Karpas-422 (cell line): ENCODE measurements around the gene FAM83G. TPM values are rescaled to one million over a fixed set of nuclear protein-coding genes. Genes with fewer than 3 reads are reported as not detected.

Source experiments
- DNase-seq: peaks from one replicate; pipeline ENCODE4 v3.0.0-alpha.2; 2015
- H2AFZ ChIP-seq: fragments of 200-600 bp; sonication (generic); 2 replicates; pipeline ENCODE4 v1.6.1; 2014; ENCODE audit warnings: antibody characterized with exemption, low read length, mixed read lengths
- H3K27ac ChIP-seq: fragments of 200-600 bp; sonication (generic); 2 replicates; pipeline ENCODE4 v1.5.1; 2014; ENCODE audit warnings: mild to moderate bottlenecking, low read length, moderate library complexity
- H3K27me3 ChIP-seq: fragments of 200-600 bp; sonication (generic); 2 replicates; pipeline ENCODE4 v1.6.1; 2014; ENCODE audit warnings: low read length, mixed read lengths
- H3K36me3 ChIP-seq: fragments of 200-600 bp; sonication (generic); 2 replicates; pipeline ENCODE4 v1.6.1; 2014; ENCODE audit warnings: low read length, mixed read lengths; ENCODE audit not compliant: insufficient read depth
- H3K4me1 ChIP-seq: fragments of 200-600 bp; sonication (generic); 2 replicates; pipeline ENCODE4 v1.6.1; 2014; ENCODE audit warnings: mild to moderate bottlenecking, low read length, mixed read lengths
- H3K4me2 ChIP-seq: fragments of 200-600 bp; sonication (generic); 2 replicates; pipeline ENCODE4 v1.6.1; 2014; ENCODE audit warnings: low read length, low read depth, mild to moderate bottlenecking; ENCODE audit not compliant: poor library complexity, severe bottlenecking
- H3K4me3 ChIP-seq: fragments of 200-600 bp; sonication (generic); 2 replicates; pipeline ENCODE4 v1.5.1; 2014; ENCODE audit warnings: mild to moderate bottlenecking, antibody characterized with exemption, low read length, mixed read lengths
- H3K79me2 ChIP-seq: fragments of 200-600 bp; sonication (generic); 2 replicates; pipeline ENCODE4 v1.6.1; 2014; ENCODE audit warnings: mild to moderate bottlenecking, low read length, mixed read lengths
- H3K9ac ChIP-seq: fragments of 200-600 bp; sonication (generic); 2 replicates; pipeline ENCODE4 v1.6.0; 2014; ENCODE audit warnings: low read length
- H3K9me2 ChIP-seq: fragments of 200-600 bp; sonication (generic), shearing (Covaris generic); replicated peaks from 2 replicates; pipeline ENCODE4 v1.6.0; 2014; ENCODE audit warnings: mild to moderate bottlenecking, low read length, moderate library complexity; ENCODE audit not compliant: insufficient read depth
- H3K9me3 ChIP-seq: fragments of 300-700, 200-600 bp; sonication (generic); 2 replicates; pipeline ENCODE4 v1.6.1; 2014; ENCODE audit warnings: low read length, mixed read lengths
- H4K20me1 ChIP-seq: fragments of 200-600 bp; sonication (generic); 2 replicates; pipeline ENCODE4 v1.6.1; 2014; ENCODE audit warnings: mild to moderate bottlenecking, antibody characterized with exemption, low read length, low read depth; ENCODE audit not compliant: insufficient read depth
- total RNA-seq: library from RNA; depleted of rRNA; stranded (reverse); fragments of >200 nt; shearing (Covaris generic); gene quantifications from 2 replicates; pipeline ENCODE4 v1.2.3, GENCODE V29; 2014; ENCODE audit warnings: low replicate concordance

Gene FAM83G
- total RNA-seq, 1 experiment from 2014 or later: 9.2 TPM

- H4K20me1 ChIP-seq: no peaks in the 10 kb centered on the region
- no peak for DNase-seq
- H3K9me2 ChIP-seq: no peaks in the 10 kb centered on the region
- peaks cover 30% of the 10 kb centered on the region for H3K4me1 ChIP-seq
- no peaks in the 10 kb centered on the region for H3K27me3 ChIP-seq
- no peak overlapping the region for H3K4me2 ChIP-seq
- no peak overlapping the region for H3K9ac ChIP-seq
- H3K9me3 ChIP-seq: no peaks in the 10 kb centered on the region
- no peaks in the 10 kb centered on the region; the same call in 1 of the 2 replicates for H3K36me3 ChIP-seq
- H2AFZ ChIP-seq: no peak overlapping the region
- H3K4me3 ChIP-seq: no peak overlapping the region
- H3K27ac ChIP-seq: no peak overlapping the region
- peaks cover 18% of the 10 kb centered on the region for H3K79me2 ChIP-seq
Measured at GRCh38 chr17:19000531-19001325, 3.8 kb downstream of the FAM83G start.

GRCh38 chr17:18999911-19000310, 4.7 kb downstream of the FAM83G start:
- peaks cover 4% of the 10 kb centered on the region for H3K36me3 ChIP-seq
- H3K4me2 ChIP-seq: no peak overlapping the region
- H4K20me1 ChIP-seq: no peaks in the 10 kb centered on the region
- H3K9me2 ChIP-seq: no peaks in the 10 kb centered on the region
- no peak for DNase-seq
- no peak overlapping the region for H2AFZ ChIP-seq
- H3K4me3 ChIP-seq: no peak overlapping the region
- no peaks in the 10 kb centered on the region for H3K27me3 ChIP-seq
- H3K4me1 ChIP-seq: peaks cover 22% of the 10 kb centered on the region
- no peak overlapping the region for H3K27ac ChIP-seq
- no peak overlapping the region for H3K9ac ChIP-seq
- H3K79me2 ChIP-seq: peaks cover 23% of the 10 kb centered on the region
- no peaks in the 10 kb centered on the region for H3K9me3 ChIP-seq

- Histone ChIP-seq H3K27me3 (no peaks in the 10 kb centered on the region), H4K20me1 (no peaks in the 10 kb centered on the region), H3K79me2 (peaks cover 28% of the 10 kb centered on the region), H3K4me2 (no peak overlapping the region), H3K4me3 (no peak overlapping the region), H3K9ac (no peak overlapping the region), H3K36me3 (peaks cover 6% of the 10 kb centered on the region), H3K27ac (no peak overlapping the region), H3K4me1 (peaks cover 19% of the 10 kb centered on the region), H2AFZ (no peak overlapping the region), H3K9me2 (no peaks in the 10 kb centered on the region), H3K9me3 (no peaks in the 10 kb centered on the region)
- DNase-seq: no peak
Measured at GRCh38 chr17:18999394-18999793, 5.2 kb downstream of the FAM83G start.

GRCh38 chr17:18997650-18998196, 6.8 kb downstream of the FAM83G start:
- Histone ChIP-seq H2AFZ (no peak overlapping the region), H3K27me3 (no peaks in the 10 kb centered on the region), H3K79me2 (peaks cover 31% of the 10 kb centered on the region)

GRCh38 chr17:18996458-18996857, 8.1 kb downstream of the FAM83G start:
- Histone ChIP-seq H3K9me3 (no peaks in the 10 kb centered on the region), H3K9me2 (no peaks in the 10 kb centered on the region), H3K36me3 (peaks cover 6% of the 10 kb centered on the region), H2AFZ (no peak overlapping the region), H4K20me1 (no peaks in the 10 kb centered on the region), H3K4me1 (no peaks in the 10 kb centered on the region), H3K27me3 (no peaks in the 10 kb centered on the region), H3K9ac (no peak overlapping the region), H3K4me2 (no peak overlapping the region), H3K4me3 (no peak overlapping the region), H3K27ac (no peak overlapping the region), H3K79me2 (peaks cover 27% of the 10 kb centered on the region)
- no peak for DNase-seq

More at GRCh38 chr17:18997650-18998196, 6.8 kb downstream of the FAM83G start:
- peaks cover 6% of the 10 kb centered on the region for H3K36me3 ChIP-seq
- H3K9ac ChIP-seq: no peak overlapping the region
- no peaks in the 10 kb centered on the region for H4K20me1 ChIP-seq
- no peaks in the 10 kb centered on the region for H3K9me3 ChIP-seq
- no peak overlapping the region for H3K27ac ChIP-seq
- H3K4me3 ChIP-seq: no peak overlapping the region
- peaks cover 7% of the 10 kb centered on the region for H3K4me1 ChIP-seq
- no peak overlapping the region for H3K4me2 ChIP-seq
- DNase-seq: no peak
- H3K9me2 ChIP-seq: no peaks in the 10 kb centered on the region

- no peak for DNase-seq
- Histone ChIP-seq H3K4me1 (no peaks in the 10 kb centered on the region), H3K4me3 (no peak overlapping the region), H2AFZ (no peak overlapping the region), H3K36me3 (peaks cover 6% of the 10 kb centered on the region), H3K79me2 (peaks cover 27% of the 10 kb centered on the region), H3K4me2 (no peak overlapping the region), H3K27ac (no peak overlapping the region), H3K9ac (no peak overlapping the region), H3K9me3 (no peaks in the 10 kb centered on the region), H3K9me2 (no peaks in the 10 kb centered on the region), H3K27me3 (no peaks in the 10 kb centered on the region), H4K20me1 (no peaks in the 10 kb centered on the region)
Measured at GRCh38 chr17:18995220-18995619, 9.3 kb downstream of the FAM83G start.

GRCh38 chr17:18994631-18995030, 9.9 kb downstream of the FAM83G start:
- no peak overlapping the region for H3K27ac ChIP-seq
- no peak overlapping the region for H2AFZ ChIP-seq
- DNase-seq: no peak
- no peaks in the 10 kb centered on the region for H3K9me3 ChIP-seq
- H3K27me3 ChIP-seq: no peaks in the 10 kb centered on the region
- no peak overlapping the region for H3K9ac ChIP-seq
- H3K4me1 ChIP-seq: no peaks in the 10 kb centered on the region
- H3K4me3 ChIP-seq: no peak overlapping the region
- peaks cover 6% of the 10 kb centered on the region for H3K36me3 ChIP-seq
- no peak overlapping the region for H3K4me2 ChIP-seq
- no peaks in the 10 kb centered on the region for H3K9me2 ChIP-seq
- H4K20me1 ChIP-seq: no peaks in the 10 kb centered on the region
- H3K79me2 ChIP-seq: peaks cover 27% of the 10 kb centered on the region

GRCh38 chr17:18993905-18994526, 10.5 kb downstream of the FAM83G start:
- no peak overlapping the region for H3K9ac ChIP-seq
- H3K4me1 ChIP-seq: no peaks in the 10 kb centered on the region
- no peaks in the 10 kb centered on the region for H3K9me3 ChIP-seq
- no peaks in the 10 kb centered on the region for H3K9me2 ChIP-seq
- no peak overlapping the region for H3K4me2 ChIP-seq
- no peaks in the 10 kb centered on the region for H3K27me3 ChIP-seq
- H4K20me1 ChIP-seq: no peaks in the 10 kb centered on the region
- H2AFZ ChIP-seq: no peak overlapping the region
- no peak overlapping the region for H3K27ac ChIP-seq
- peaks cover 6% of the 10 kb centered on the region for H3K36me3 ChIP-seq
- no peak overlapping the region for H3K4me3 ChIP-seq
- no peak for DNase-seq
- H3K79me2 ChIP-seq: peaks cover 27% of the 10 kb centered on the region
